ENCODE results near the gene ANO1.

ANO1 gene

DNA sequence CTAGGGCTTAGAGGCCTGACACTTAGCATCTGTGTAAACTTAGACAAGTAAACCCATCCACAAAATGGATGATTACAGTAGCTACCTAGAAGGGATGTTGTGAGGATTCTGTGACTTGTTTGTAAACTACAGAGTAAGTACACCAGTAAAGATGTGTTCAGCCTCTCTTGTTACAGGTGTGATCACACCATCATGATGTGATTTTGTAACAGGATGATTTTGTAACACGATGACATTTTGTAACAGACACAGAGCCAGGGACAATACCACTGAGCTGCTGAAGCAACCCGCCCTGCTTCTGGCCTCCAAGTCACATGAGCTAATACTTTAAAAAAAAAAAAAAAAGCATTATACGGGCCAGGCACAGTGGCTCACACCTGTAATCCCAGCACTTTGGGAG is 142.0 kb downstream of the ANO1 start:
- no peak for DNase-seq (ENCODE audit: low read depth)

DNA sequence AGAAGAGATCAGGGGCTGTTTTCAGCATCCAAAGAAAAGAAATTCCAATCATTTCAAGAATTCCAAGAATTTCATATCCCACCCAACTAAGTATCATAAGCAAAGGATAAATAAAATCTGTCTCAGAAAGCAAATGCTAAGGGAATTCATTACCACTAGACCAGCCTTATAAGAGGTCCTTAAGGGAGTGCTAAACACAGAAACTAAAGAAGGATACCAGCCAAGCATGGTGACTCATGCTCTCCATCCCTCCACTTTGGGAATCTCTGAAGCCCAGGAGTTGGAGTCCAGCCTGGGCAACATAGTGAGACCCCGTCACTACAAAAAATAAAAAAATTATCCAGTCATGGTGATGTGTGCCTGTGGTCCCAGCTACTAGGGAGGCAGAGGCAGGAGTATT is 142.8 kb downstream of the ANO1 start:
- H3K4me3 ChIP-seq (ENCODE audit: low read length): no peak overlapping the region
- TF ChIP-seq, protein P1, sequence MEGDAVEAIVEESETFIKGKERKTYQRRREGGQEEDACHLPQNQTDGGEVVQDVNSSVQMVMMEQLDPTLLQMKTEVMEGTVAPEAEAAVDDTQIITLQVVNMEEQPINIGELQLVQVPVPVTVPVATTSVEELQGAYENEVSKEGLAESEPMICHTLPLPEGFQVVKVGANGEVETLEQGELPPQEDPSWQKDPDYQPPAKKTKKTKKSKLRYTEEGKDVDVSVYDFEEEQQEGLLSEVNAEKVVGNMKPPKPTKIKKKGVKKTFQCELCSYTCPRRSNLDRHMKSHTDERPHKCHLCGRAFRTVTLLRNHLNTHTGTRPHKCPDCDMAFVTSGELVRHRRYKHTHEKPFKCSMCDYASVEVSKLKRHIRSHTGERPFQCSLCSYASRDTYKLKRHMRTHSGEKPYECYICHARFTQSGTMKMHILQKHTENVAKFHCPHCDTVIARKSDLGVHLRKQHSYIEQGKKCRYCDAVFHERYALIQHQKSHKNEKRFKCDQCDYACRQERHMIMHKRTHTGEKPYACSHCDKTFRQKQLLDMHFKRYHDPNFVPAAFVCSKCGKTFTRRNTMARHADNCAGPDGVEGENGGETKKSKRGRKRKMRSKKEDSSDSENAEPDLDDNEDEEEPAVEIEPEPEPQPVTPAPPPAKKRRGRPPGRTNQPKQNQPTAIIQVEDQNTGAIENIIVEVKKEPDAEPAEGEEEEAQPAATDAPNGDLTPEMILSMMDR (conservative IDR thresholded peaks at IDR 0.05; ENCODE audit: low read length): no peak
- no peak for DNase-seq (ENCODE audit: low read depth)

More for the DNA sequence above, 142.0 kb downstream of the ANO1 start:
- TF ChIP-seq, protein P1 (conservative IDR thresholded peaks at IDR 0.05; ENCODE audit: low read length): no peak
- no peak overlapping the region for H3K4me3 ChIP-seq (ENCODE audit: low read length)

GRCh38 chr11:70225681-70226177 is 147.6 kb downstream of the ANO1 start:
- H3K4me3 ChIP-seq (ENCODE audit: low read length): no peak overlapping the region
- TF ChIP-seq, protein P1 (conservative IDR thresholded peaks at IDR 0.05; ENCODE audit: low read length): no peak
- no peak for DNase-seq (ENCODE audit: low read depth)

DNA sequence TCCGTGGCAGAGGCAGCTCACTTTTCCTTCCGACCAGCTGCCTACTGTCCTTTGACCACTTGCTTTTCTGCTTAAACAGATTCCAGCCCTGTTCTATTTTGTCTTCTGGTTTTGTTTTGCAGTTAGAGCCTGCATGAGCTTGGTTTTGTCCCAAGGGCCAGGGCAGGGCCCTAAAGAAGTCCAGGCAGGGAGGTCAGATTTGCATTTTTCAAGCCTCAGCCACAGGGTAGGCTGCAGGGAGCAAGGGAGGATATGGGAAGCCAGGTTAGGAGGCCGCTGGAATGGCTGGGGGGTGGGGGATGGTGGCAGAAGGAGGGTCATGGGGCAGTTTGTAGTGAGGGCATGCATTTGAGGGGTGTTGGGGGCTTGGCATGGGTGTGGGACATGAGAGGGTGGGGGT is 148.1 kb downstream of the ANO1 start:
- DNase-seq (ENCODE audit: low read depth): no peak
- no peak overlapping the region for H3K4me3 ChIP-seq (ENCODE audit: low read length)
- TF ChIP-seq, protein P1 (conservative IDR thresholded peaks at IDR 0.05; ENCODE audit: low read length): no peak

GRCh38 chr11:70226967-70227366 is 148.8 kb downstream of the ANO1 start:
- TF ChIP-seq, protein P1 (conservative IDR thresholded peaks at IDR 0.05; ENCODE audit: low read length): no peak
- DNase-seq (ENCODE audit: low read depth): no peak
- no peak overlapping the region for H3K4me3 ChIP-seq (ENCODE audit: low read length)

DNA sequence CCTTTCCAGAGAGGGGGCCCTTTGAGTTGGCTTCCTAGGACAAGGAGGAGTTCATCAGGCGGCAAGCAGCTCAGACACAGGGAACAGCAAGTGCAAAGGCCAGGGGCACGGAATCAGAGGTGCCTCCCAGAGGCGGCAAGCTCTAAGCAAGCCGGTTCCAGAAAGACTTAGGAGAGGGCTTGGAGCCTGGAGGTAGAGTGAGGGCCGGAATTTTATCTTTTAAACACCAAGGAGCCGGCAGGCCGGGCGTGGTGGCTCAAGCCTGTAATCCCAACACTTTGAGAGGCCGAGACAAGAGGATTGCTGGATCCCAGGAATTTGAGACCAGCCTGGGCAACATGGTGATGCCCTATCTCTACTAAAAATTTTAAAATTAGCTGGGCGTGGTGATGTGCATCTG is 151.6 kb downstream of the ANO1 start:
- TF ChIP-seq, protein P1 (conservative IDR thresholded peaks at IDR 0.05; ENCODE audit: low read length): no peak
- H3K4me3 ChIP-seq (ENCODE audit: low read length): no peak overlapping the region
- no peak for DNase-seq (ENCODE audit: low read depth)

- peak; percentile 21 for DNase-seq (ENCODE audit: low read depth)
- TF ChIP-seq, protein P1 (conservative IDR thresholded peaks at IDR 0.05; ENCODE audit: low read length): no peak
- H3K4me3 ChIP-seq (ENCODE audit: low read length): no peak overlapping the region
Observed at GRCh38 chr11:70230151-70230839, 152.2 kb downstream of the ANO1 start.
